Effector memory CD4-positive, alpha-beta T cell (primary cell): Measurements from ENCODE around the gene RAB40C.

Experiments
- DNase-seq, 3 donors: peaks; one replicate each; pipeline ENCODE4 v3.0.0-alpha.2; 2020
- H3K27ac ChIP-seq: 2 replicates; pipeline ENCODE4 v1.7.0; 2013; ENCODE audit warnings: mild to moderate bottlenecking, low read length, moderate library complexity; ENCODE audit not compliant: insufficient read depth, poor library complexity, severe bottlenecking
- H3K27me3 ChIP-seq: replicated peaks from 2 replicates; pipeline ENCODE4 v1.7.0; 2013; ENCODE audit warnings: mild to moderate bottlenecking, low read length; ENCODE audit not compliant: insufficient read depth, control insufficient read depth, poor library complexity, severe bottlenecking
- H3K36me3 ChIP-seq: 2 replicates; pipeline ENCODE4 v1.7.0; 2013; ENCODE audit warnings: mild to moderate bottlenecking, low read length, moderate library complexity; ENCODE audit not compliant: control insufficient read depth, insufficient read depth
- H3K4me1 ChIP-seq: 2 replicates; pipeline ENCODE4 v1.7.0; 2013; ENCODE audit warnings: low read length, mild to moderate bottlenecking; ENCODE audit not compliant: control insufficient read depth, insufficient read depth, poor library complexity, severe bottlenecking
- H3K4me3 ChIP-seq: 2 replicates; pipeline ENCODE4 v1.7.0; 2013; ENCODE audit warnings: low read length, low read depth, mild to moderate bottlenecking; ENCODE audit not compliant: insufficient read depth, poor library complexity, severe bottlenecking
- H3K9me3 ChIP-seq: 2 replicates; pipeline ENCODE4 v1.7.0; 2013; ENCODE audit warnings: mild to moderate bottlenecking, low read length, moderate library complexity; ENCODE audit not compliant: control insufficient read depth

The RAB40C gene

DNA sequence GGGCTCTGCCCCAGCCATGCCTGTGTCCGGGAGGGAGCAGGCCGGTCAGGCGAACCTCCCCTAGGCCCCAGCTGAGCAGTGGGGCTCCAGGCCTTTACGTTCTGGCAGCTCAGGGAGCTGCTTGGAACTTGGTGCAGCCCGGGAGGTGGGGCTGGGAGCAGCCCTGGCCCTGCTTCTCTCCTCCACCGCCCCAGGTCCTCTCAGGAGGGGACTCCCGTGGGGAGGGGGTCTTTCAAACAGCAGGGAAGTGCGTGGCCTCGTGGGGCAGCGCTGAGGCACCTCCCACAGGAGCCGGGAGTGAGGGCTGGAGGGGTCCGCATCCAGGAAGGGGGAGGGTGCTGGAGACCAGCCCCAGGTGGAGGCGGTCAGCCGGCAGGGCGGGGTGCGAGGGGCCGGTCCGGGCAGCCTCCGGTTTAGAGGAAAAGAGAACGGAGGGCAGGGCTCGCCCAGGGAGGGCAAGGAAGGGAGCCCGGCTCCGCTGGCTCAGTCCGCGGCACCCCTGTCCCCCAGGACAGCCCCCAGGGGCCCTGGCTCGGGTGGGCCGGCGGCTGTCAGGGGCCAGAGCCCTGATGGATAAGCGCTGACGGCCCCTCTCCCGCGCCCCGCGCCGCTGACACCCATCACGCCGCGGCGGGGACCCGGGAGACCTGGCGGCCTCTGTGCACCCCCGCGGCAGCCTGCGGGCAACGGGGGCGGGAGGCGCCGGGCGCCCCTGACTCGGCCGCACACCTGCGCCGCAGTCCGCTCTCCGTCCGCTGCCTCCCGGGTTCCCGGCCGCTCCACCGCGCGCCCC, 30.3 kb upstream of the RAB40C start:
- H3K36me3 ChIP-seq, result no peaks in the 10 kb centered on the region
- no peak for DNase-seq
- no peak overlapping the region for H3K27ac ChIP-seq
- H3K4me3 ChIP-seq, result no peak overlapping the region
- H3K9me3 ChIP-seq, result no peaks in the 10 kb centered on the region
- peaks cover 22% of the 10 kb centered on the region for H3K27me3 ChIP-seq
- no peaks in the 10 kb centered on the region for H3K4me1 ChIP-seq

GRCh38 chr16:560204-560700, 29.6 kb upstream of the RAB40C start, which contains the start of gene PRR35:
Gene PRR35 (plus strand): TSS chr16:560394. CDS start chr16:563295, 2,901 bp downstream.
- H3K27ac ChIP-seq, result no peak within 1 kb of the TSS
- H3K27me3 ChIP-seq, result peaks cover 22% of the 10 kb centered on the region
- no peaks in the 10 kb centered on the region for H3K9me3 ChIP-seq
- H3K4me3 ChIP-seq, result no peak within 1 kb of the TSS
- no peak for DNase-seq
- no peaks in the 10 kb centered on the region for H3K36me3 ChIP-seq
- H3K4me1 ChIP-seq, result no peaks in the 10 kb centered on the region

DNA sequence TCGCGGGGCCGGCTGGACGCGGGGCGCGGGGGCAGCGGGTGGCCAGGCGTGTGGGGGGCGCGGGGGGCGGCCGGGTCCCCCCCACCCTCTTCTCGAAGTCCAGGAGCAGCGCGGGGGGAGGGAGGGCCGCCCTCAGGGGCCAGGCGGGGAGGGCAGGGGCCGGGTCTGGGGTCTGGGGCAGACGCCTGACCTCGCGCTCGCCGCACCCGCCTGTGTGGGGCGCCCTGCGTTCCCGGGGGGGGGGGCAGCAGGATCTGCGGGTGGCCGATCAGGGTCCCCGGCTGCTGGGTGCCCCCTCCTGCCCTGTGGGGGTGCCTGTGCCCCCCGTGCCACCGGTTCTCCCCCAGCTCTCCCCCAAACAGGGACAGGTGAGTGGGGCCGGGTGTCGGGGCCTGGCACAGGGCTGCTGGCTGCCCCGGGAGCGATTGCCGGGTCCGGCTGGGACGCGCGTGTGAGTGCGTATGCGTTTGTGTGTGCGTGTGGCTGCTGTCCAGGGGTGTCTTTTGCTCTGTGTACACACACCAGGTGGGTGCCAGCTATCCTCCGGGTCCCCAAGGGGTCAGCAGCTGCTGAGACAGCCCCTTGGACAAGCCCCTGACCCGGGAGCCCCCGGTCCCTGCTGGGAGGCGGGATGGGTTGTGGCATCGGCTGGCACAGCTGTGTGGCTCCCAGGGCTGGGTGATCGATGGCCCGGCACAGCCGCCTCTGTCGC, 29.0 kb upstream of the RAB40C start:
- H3K36me3 ChIP-seq, result no peaks in the 10 kb centered on the region
- no peaks in the 10 kb centered on the region for H3K9me3 ChIP-seq
- no peak overlapping the region for H3K4me3 ChIP-seq
- H3K4me1 ChIP-seq, result no peaks in the 10 kb centered on the region
- H3K27me3 ChIP-seq, result peaks cover 22% of the 10 kb centered on the region
- no peak for DNase-seq
- no peak overlapping the region for H3K27ac ChIP-seq

DNA sequence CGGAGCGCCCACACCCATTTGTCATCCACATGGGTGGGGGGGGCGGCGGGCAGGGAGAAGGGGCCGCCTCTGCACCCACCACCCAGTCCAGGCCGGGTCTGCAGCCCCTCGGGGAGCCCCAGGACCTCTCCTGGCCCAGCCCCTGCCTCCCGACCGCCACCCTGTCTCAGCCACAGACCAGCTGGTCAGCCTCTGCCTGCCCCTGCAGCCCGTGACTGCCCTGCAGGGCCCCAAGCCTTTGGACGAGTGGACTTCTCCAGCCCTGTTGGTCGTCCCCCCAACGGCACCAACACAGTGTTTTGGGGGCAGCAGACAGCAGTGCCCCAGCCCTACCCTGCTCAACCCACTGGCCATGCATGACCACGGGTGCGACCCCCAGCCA, 28.5 kb upstream of the RAB40C start:
- DNase-seq, result no peak
- Histone ChIP-seq H3K27ac (no peak overlapping the region), H3K4me3 (no peak overlapping the region), H3K27me3 (peaks cover 22% of the 10 kb centered on the region), H3K9me3 (no peaks in the 10 kb centered on the region), H3K36me3 (no peaks in the 10 kb centered on the region), H3K4me1 (peaks cover 5% of the 10 kb centered on the region)

DNA sequence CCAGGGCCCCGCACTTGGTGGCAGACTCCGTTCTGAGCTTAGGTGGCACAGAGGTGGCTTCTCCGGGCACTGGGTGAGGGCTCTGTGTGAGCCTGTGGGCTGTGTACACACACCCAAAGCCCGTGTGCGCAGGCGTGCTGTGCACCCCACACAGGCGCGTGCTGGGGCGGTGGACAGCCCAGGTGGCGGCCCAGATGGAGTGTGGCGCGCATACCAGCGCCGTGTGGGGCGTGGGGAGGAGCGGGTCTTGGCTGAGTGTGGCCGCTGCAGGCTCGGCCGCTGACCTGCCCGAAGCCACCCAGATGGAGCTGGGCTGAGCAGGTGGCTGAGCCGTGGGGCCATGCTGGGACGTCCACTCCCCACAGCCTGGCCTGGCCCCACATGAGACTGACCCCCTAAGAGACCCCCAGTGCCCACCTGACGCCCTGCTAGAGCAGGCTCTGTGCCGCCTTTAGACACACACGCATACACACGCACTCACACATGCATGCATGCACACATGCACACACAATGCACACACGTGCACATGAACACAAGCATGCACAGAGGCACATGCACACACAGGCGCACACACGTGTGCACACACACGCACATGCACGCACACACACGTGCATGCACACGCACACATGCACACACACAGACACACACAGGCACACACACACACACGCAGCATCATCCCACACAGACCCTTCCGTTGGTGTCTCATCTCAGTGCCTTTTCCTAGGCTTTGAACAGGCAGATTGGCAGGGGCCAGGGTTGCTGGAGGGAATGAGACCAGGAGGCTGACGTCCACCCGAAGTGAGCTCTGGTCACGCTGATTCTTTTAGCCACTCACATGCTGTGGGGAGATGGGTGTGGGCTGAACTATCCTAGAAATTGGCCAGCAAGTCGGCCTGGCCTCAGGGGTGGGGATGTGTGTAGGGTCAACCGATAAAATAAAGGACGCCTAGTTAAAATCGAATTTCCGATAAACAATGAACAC, 27.6 kb upstream of the RAB40C start:
- no peaks in the 10 kb centered on the region for H3K36me3 ChIP-seq
- no peak for DNase-seq
- no peaks in the 10 kb centered on the region for H3K9me3 ChIP-seq
- peaks cover 22% of the 10 kb centered on the region for H3K27me3 ChIP-seq
- H3K27ac ChIP-seq, result no peak overlapping the region
- H3K4me1 ChIP-seq, result peaks cover 14% of the 10 kb centered on the region
- no peak overlapping the region for H3K4me3 ChIP-seq

- DNase-seq, result no peak
- Histone ChIP-seq H3K27me3 (peaks cover 22% of the 10 kb centered on the region), H3K27ac (no peak overlapping the region), H3K9me3 (no peaks in the 10 kb centered on the region), H3K36me3 (no peaks in the 10 kb centered on the region), H3K4me3 (no peak overlapping the region), H3K4me1 (peaks cover 20% of the 10 kb centered on the region)
Measured at GRCh38 chr16:563072-563644, 26.7 kb upstream of the RAB40C start.

DNA sequence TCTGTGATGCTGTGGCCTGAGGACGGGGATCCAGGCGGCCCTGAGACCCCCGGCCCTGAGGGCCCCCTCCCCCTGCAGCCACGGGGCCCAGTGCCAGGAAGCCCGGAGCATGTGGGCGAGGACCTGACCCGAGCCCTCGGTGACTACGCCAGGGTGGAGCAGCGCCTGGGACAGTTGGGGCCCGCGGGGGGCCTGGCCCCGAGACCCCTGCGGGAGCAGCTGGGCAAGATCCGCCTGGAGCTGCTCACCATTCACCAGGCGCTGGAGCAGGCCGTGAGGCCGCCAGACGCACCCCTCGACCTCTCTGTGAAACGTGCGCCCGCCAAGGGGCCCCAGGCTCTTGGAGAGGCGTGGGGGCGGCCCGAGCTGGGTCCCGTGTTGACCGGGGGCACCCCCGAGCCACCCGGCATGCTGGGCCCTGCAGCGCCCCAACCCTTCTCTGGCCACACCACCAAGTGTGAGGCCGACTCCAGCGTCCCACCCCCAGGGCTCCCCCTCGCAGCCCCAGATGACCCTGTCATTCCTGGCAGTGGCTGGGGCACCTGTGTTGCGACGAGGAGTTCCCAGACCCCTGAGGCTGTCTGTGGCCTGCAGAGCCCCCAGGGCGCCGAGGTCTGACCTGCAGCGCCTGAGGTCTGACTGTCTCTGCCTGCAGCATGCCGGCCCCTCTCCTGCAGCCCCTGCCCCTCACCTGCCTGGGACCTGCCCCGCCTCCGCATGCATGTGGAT, 25.0 kb upstream of the RAB40C start:
- DNase-seq, result no peak
- H3K4me3 ChIP-seq, result no peak overlapping the region
- peaks cover 8% of the 10 kb centered on the region for H3K27me3 ChIP-seq
- no peak overlapping the region for H3K27ac ChIP-seq
- peaks cover 33% of the 10 kb centered on the region for H3K4me1 ChIP-seq
- H3K36me3 ChIP-seq, result no peaks in the 10 kb centered on the region
- no peaks in the 10 kb centered on the region for H3K9me3 ChIP-seq

GRCh38 chr16:565419-566330, 24.2 kb upstream of the RAB40C start:
- DNase-seq, result no peak
- H3K27me3 ChIP-seq, result peaks cover 7% of the 10 kb centered on the region
- no peak overlapping the region for H3K27ac ChIP-seq
- no peaks in the 10 kb centered on the region for H3K36me3 ChIP-seq
- H3K9me3 ChIP-seq, result no peaks in the 10 kb centered on the region
- peaks cover 35% of the 10 kb centered on the region for H3K4me1 ChIP-seq
- H3K4me3 ChIP-seq, result no peak overlapping the region
